HG02938 (cell line): ENCODE results near the gene NDUFA6.
A peak's percentile ranks its signal among the peaks of the same experiment; 100 is the strongest.
"Not testable (repeated sequence)": the region's sequence is repeated elsewhere in the genome, so short reads cannot be mapped to it uniquely, and the experiment has no call there.

Experiments used
- ATAC-seq: cut with Tn5 transposase; IDR thresholded peaks from one replicate; pipeline ENCODE4 v1.9.1; 2021; ENCODE audit warnings: mild to moderate bottlenecking, moderate library complexity; ENCODE audit not compliant: unreplicated experiment

NDUFA6 gene

GRCh38 chr22:42090596-42091454 lies at the start of gene NDUFA6:
Gene NDUFA6 (minus strand): TSS chr22:42090772. CDS start chr22:42090744, 28 bp downstream.
- ATAC-seq, result peak; percentile 86

DNA sequence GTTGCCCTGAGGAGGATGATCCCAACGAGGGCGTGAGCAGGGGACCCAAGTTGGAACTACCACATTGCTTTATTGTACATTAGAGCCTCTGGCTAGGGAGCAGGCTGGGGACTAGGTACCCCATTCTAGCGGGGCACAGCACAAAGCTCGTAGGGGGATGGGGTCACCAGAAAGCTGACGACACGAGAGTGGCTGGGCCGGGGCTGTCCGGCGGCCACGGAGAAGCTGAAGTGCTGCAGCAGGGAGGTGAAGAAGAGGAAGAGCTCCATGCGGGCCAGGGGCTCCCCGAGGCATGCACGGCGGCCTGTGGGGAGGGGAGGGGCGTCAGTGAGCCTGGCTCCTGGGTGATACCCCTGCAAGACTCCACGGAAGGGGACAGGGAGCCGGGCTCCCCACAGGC lies 49.6 kb upstream of the NDUFA6 start:
- not testable (repeated sequence) for ATAC-seq

- ATAC-seq, result not testable (repeated sequence)
These were observed 48.9 kb upstream of the NDUFA6 start for GRCh38 chr22:42139508-42139907.

DNA sequence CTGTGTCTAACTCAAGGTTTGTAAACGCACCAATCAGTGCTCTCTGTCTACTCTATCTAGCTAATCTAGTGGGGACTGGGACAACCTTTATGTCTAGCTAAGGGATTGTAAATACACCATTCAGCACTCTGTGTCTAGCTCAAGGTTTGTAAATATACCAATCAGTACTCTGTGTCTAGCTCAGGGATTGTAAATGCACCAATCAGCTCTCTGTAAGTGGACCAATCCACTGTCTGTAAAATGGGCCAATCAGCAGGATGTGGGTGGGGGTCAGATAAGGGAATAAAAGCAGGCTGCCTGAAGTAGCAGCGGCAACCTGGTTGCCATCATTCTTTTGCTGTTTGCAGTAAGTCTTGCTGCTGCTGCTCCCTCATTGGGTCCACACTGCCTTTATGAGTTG lies 48.4 kb upstream of the NDUFA6 start:
- no peak for ATAC-seq

DNA sequence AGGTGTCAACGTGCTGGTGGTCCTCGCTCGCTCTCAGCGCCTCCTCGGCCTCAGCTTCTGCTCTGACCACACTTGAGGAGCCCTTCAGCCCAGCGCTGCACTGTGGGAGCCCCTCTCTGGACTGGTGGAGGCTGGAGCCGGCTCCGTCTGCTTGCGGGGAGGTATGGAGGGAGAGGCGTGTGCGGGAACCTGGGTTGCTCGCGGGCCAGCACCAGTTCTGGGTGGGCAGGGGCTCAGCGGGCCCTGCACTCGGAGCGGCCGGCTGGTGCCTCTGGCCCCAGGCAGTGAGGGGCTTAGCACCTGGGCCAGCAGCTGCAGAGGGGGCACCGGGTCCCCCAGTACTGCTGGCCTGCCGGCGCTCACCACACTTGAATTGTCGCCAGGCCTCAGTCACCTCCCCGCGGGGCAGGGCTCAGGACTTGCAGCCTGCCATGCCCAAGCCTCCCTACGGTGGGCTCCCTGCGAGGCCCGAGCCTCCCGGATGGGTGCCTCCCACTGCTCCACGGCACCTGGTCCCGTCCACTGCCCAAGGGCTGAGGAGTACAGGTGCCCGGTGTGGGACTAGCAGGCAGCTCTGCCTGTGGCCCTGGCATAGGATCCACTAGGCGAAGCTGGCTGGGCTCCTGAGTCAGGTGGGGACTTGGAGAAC lies 47.7 kb upstream of the NDUFA6 start:
- no peak for ATAC-seq

GRCh38 chr22:42135688-42136087 lies 45.1 kb upstream of the NDUFA6 start:
- not testable (repeated sequence) for ATAC-seq

- no peak for ATAC-seq
These were observed 43.8 kb upstream of the NDUFA6 start for GRCh38 chr22:42134100-42135020.

DNA sequence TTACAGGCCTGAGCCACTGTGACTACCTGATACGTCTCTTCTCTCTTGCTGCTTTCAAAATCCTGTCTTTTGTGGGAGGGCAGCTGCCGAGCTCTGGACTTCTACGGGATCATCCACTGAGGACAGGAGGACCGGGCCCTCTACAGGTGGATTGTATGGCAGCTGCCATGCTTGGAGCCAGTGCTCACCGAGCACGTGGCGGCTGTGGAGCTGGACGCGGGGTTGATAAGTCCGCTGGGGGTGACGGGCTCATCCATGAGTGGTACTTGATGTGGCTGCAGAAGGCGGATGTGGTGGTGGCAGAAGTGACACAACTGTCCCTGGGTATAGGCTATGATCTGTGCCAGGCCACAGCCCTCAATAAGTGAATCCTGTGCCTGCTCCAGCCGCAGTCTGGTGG lies 41.9 kb upstream of the NDUFA6 start:
- ATAC-seq, result no peak

DNA sequence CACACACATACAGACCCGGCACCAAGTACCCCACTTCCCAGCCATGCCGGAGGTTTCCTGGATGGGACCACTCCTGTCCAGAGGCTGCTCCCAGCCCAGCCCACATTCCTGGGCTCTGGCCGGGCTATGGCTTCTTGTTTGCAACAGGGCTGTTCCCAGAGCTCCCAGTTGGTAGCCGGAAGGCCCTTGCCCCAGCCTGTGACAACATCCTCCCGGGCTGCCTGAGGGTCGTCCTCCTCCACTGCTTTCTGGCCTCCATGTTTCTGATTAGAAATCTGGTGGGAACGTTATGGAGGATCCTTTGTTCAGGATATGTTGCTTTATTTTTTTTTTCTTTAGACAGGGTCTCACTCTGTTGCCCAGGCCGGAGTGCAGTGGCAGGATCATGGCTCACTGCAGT lies 41.0 kb upstream of the NDUFA6 start:
- ATAC-seq, result no peak

DNA sequence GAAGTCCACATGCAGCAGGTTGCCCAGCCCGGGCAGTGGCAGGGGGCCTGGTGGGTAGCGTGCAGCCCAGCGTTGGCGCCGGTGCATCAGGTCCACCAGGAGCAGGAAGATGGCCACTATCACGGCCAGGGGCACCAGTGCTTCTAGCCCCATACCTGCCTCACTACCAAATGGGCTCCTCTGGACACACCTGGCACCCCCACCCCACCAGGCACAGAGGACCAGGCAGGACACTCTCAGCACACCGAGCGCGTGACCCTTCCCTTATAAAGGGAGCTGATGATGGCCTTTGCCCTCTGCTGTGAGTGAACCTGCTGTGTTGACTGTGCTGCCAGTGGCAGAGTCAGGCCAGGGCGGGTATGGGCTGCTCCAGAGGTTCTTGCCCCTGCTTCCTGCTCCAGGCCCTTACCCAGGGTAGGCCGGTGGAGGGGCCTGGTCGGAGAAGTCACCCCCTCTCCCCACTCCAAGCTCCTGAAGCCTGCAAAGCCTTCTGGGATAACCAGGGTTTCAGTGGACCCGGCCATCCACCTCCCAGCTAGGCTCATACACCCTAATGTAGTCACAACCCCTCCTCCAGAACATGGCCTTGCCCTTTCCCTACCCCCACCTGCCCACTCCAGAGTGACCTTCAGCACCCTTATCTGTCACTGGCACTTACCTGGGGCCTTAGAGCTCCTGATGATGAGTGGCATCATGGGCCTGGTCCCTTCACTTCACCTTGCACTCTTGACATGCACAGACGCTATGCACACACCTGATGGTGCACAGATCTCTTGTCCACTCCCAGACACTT lies 40.3 kb upstream of the NDUFA6 start, which contains the start of gene CYP2D6:
TSS of gene CYP2D6 (minus strand) at position 172 of the 793 bp plus-strand sequence. CDS start at position 153, 19 bp downstream.
- ATAC-seq, result not testable (repeated sequence)

- ATAC-seq, result not testable (repeated sequence)
These were observed 39.6 kb upstream of the NDUFA6 start for GRCh38 chr22:42130182-42130581.

- ATAC-seq, result not testable (repeated sequence)
These were observed 38.5 kb upstream of the NDUFA6 start for GRCh38 chr22:42128776-42129694.

DNA sequence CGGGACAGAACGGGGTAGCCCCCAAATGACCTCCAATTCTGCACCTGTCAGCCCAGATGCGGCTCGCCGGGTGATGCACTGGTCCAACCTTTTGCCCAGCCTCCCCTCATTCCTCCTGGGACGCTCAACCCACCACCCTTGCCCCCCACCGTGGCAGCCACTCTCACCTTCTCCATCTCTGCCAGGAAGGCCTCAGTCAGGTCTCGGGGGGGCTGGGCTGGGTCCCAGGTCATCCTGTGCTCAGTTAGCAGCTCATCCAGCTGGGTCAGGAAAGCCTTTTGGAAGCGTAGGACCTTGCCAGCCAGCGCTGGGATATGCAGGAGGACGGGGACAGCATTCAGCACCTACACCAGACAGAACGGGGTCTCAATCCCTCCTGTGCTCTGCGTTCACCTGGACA lies 37.4 kb upstream of the NDUFA6 start:
- not testable (repeated sequence) for ATAC-seq

DNA sequence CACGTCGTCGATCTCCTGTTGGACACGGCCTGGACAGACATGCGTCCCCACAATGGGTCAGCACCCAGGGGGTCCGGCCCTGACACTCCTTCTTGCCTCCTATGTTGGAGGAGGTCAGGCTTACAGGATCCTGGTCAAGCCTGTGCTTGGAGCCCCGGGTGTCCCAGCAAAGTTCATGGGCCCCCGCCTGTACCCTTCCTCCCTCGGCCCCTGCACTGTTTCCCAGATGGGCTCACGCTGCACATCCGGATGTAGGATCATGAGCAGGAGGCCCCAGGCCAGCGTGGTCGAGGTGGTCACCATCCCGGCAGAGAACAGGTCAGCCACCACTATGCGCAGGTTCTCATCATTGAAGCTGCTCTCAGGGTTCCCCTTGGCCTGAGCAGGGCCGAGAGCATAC lies 37.0 kb upstream of the NDUFA6 start:
- ATAC-seq, result no peak

- not testable (repeated sequence) for ATAC-seq
These were observed 33.0 kb upstream of the NDUFA6 start for GRCh38 chr22:42123529-42123928.

DNA sequence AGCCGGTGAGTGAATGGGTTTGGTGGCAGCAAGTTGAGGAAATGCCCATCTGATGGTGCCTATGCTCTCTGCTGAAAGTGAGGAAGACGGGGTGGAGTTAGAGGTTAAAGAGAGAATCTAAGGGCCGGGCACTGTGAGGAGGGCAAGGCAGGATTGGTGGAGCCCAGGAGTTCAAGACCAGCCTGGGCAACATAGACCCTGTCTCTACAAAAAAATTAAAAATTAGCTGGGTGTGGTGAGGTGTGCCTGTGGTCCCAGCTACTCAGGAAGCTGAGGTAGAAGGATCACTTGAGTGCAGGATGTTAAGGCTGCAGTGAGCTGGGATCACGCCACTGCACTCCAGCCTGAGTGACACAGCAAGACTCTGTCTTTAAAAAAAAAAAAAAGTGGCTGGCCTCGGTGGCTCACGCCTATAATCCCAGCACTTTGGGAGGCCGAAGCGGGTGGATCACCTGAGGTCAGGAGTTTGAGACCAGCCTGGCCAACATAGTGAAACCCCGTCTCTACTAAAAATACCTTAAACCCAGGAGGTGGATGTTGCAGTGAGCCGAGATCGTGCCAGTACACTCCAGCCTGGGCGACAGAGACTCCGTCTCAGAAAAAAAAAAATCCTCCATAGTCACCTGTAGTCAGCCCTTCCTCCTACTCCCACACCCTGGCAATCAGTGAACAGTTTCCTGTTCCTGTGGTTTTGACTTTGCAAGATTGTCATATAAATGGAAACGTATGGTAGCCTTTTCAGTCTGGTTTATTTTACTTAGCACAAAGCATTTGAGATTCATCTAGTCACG lies 29.9 kb upstream of the NDUFA6 start:
- ATAC-seq, result not testable (repeated sequence)

DNA sequence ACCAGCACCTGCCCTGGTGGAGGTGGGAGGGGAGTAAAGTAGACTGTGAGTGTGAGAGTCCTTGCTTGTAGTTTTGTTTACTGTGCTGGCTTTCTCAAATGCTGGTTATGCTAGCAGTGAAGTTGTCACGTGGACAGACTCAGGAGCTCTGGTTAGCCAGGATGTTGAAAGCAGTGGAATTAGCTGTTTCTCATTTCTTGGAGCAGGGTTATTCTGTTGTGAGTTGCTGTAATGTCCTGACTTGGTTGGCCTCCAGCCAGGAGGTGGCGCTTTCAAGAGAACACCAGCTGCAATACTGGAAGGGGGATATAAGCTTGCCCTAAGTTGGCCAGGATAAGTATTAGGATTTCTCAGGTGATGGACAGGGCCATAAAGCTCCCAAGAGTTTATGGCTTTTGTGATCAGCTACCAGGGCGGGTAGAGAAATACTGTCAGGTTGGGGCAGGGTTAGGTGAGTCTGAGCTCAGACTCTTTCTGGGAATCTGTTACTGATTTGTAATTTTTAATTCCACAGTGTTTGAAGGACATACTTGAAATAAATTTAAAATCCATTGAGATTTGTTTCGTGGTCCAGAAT lies 26.4 kb upstream of the NDUFA6 start:
- no peak for ATAC-seq

DNA sequence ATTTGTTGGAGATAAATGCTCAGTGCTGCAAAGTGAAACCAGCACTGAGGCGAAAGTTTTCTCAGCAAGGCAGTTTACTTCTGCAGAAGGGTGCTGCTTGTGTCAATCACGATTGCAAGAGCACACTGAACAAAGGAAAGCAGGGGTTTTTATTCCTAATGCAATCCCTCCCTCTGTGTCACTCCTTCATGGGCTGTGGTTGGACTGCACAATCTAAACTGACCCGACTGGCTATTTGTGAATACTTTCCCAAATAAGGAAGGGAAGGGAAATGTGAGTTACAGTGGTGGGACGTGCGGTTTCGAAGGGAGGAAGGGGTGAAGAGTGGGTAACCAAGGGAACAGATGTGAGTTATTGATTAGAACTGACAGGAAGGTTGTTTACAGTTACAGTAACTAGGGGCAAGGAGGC lies 24.9 kb upstream of the NDUFA6 start:
- not testable (repeated sequence) for ATAC-seq
